Subcutaneous abdominal adipose tissue (tissue), 5 donors: Measurements from ENCODE around the gene DNAH1.
A peak's percentile ranks its signal among the peaks of the same experiment; 100 is the strongest.

Experiments used
- H3K27ac ChIP-seq: one replicate; pipeline ENCODE4 v1.7.0; 2013; ENCODE audit warnings: low read depth, mild to moderate bottlenecking, inconsistent platforms, low read length, moderate library complexity
- H3K27me3 ChIP-seq, 5 donors: one replicate each; pipeline ENCODE4 v1.7.0; 2013; ENCODE audit warnings: low read length in 5 of 5, inconsistent platforms in 1 of 5; ENCODE audit not compliant: control insufficient read depth in 5 of 5, insufficient read depth in 4 of 5
- H3K36me3 ChIP-seq, 5 donors: one replicate each; pipeline ENCODE4 v1.7.0; 2013; ENCODE audit warnings: low read length in 5 of 5; ENCODE audit not compliant: control insufficient read depth in 5 of 5, insufficient read depth in 5 of 5
- H3K4me1 ChIP-seq, 5 donors: one replicate each; pipeline ENCODE4 v1.7.0; 2013; ENCODE audit warnings: low read length in 5 of 5, mild to moderate bottlenecking in 3 of 5, moderate library complexity in 1 of 5; ENCODE audit not compliant: control insufficient read depth in 5 of 5, insufficient read depth in 5 of 5
- H3K4me3 ChIP-seq, 5 donors: one replicate each; pipeline ENCODE4 v1.7.0; 2013; ENCODE audit warnings: low read length in 5 of 5, low read depth in 1 of 5
- H3K9ac ChIP-seq, 5 donors: one replicate each; pipeline ENCODE4 v1.7.0; 2013; ENCODE audit warnings: low read length in 5 of 5, mild to moderate bottlenecking in 4 of 5, moderate library complexity in 3 of 5
- H3K9me3 ChIP-seq, 5 donors: one replicate each; pipeline ENCODE4 v1.7.0; 2013; ENCODE audit warnings: low read length in 5 of 5; ENCODE audit not compliant: control insufficient read depth in 5 of 5
- donor health status: healthy.
- donor health status: healthy.
- donor health status: healthy.
- donor health status: healthy.
- donor health status: healthy.

The DNAH1 gene

DNA sequence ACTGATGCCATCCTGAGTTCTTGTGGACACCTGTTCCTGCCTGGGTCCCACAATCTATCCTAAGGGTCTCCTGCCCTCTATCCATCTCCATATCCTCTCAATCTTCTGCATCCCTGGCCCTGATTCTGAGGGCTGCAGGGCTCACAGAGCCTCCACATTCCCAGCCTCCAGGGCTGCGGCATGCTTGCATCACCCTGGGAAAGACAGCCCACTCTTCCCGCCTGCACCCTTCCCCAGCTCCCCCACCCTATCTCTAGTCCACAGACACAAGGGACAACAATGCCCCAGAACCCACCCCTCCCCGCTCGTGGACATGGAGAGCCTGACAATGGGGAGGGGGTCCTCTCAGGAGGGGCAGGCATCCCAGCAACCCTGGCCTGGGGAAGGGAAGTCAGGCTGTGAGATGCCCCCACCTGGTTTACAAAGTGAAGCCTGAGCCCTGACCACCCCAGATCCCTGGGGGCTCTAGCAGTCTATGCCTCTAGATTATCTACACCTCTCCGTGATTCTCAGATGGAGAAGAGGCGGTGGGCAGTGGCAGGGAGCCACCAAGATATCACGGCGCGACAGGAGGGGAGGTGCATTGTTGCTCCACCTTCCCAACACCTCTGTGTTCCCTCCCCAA lies 118.5 kb downstream of the DNAH1 start:
- peaks cover 30 to 100% (median 94%) of the 10 kb centered on the region in 5 donors for H3K4me1 ChIP-seq
- no peaks in the 10 kb centered on the region for H3K27me3 ChIP-seq
- H3K4me3 ChIP-seq: peak overlapping the region in 4 of 5 donors; percentile 6 to 16 (median 14)
- peak overlapping the region; percentile 82 for H3K27ac ChIP-seq
- H3K36me3 ChIP-seq: peaks cover 0 to 37% (median 29%) of the 10 kb centered on the region in 5 donors
- H3K9ac ChIP-seq: peak overlapping the region in 2 of 5 donors; percentile 1 to 12
- no peaks in the 10 kb centered on the region for H3K9me3 ChIP-seq

GRCh38 chr3:52435246-52436101 lies 119.4 kb downstream of the DNAH1 start:
- Histone ChIP-seq H3K4me3 (peak overlapping the region in 4 of 5 donors; percentile 7 to 17 (median 15)), H3K4me1 (peaks cover 30 to 100% (median 97%) of the 10 kb centered on the region in 5 donors), H3K27me3 (no peaks in the 10 kb centered on the region), H3K36me3 (peaks cover 0 to 46% (median 38%) of the 10 kb centered on the region in 5 donors), H3K27ac (peak overlapping the region; percentile 82), H3K9ac (no peak overlapping the region), H3K9me3 (no peaks in the 10 kb centered on the region)

DNA sequence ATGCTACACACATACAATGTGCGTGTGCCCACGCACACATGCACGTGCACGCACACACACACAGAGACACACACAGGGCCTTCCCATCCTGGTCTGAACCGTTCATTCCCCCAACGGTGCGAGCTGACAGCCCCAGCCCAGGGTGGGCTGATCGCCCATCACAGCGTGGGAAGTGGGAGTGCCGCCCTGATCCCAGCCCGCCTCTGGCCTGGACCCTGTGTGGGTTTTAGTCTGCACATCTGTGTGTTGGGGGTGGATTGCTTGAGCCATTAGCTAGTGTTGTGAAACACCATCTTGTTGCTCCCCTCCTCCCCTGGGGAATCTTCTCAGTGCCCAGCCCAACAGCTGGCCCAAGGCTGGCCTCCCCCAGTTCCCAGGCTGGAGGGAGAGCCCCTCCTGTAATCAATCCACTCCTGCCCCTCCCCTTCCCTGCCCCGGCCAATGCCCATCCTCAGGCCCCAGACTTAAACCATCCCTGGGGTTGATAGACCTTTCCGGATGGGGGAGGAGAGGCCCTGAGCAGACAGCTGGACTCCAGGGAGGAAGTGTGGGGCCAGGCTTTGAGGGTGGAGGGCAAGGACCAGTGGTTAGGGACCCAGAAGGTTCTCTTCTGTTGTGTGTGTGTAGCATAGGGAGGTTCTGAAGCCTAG lies 120.5 kb downstream of the DNAH1 start:
- Histone ChIP-seq H3K4me1 (peaks cover 29 to 100% (median 98%) of the 10 kb centered on the region in 5 donors), H3K36me3 (peaks cover 0 to 58% (median 49%) of the 10 kb centered on the region in 5 donors), H3K4me3 (peak overlapping the region in 2 of 5 donors; percentile 6 to 23), H3K27me3 (no peaks in the 10 kb centered on the region), H3K9ac (peak overlapping the region in 3 of 5 donors; percentile 16 to 49 (median 28)), H3K9me3 (no peaks in the 10 kb centered on the region), H3K27ac (peak overlapping the region; percentile 82)

DNA sequence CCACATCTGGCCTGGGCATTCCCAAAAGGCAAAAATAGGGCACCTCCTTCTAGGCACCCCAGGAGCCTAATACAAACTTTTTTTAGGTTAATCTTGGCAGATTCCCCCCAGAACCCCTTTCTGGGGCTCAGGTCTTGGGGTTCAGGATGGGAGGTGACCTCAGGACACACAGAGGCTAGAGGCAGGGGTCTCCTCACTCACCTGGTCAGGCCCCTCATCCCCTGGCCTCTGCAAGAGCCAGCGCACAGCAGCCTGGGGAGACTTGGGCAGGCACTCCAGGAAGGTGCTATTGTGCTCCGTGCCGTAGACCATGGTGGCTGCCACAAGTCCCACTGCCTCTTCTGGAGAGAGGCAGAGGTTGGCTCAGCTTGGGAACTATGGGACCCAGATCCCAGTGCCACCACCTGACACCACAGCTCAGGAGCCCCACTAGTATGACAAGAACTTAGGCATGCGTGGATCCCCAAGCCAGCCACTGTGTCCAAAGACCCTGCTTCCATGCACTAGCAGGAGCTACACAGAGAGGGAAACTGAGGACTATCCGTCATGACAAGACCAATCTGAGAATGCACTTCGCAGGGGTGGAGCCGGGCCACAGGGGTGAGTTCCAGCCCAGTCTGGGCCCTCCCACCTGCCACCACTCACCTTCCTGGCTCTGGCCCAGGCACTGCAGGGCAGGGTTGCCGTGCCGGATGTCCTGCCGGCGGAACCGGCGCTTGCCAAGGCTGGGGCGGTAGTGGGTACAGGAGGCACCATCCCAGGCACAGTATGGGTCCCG lies 121.4 kb downstream of the DNAH1 start:
- no peaks in the 10 kb centered on the region for H3K27me3 ChIP-seq
- peaks cover 0 to 66% (median 51%) of the 10 kb centered on the region in 5 donors for H3K36me3 ChIP-seq
- H3K9me3 ChIP-seq: no peaks in the 10 kb centered on the region
- peak overlapping the region; percentile 82 for H3K27ac ChIP-seq
- peak overlapping the region in 1 of 5 donors; percentile 1 for H3K4me3 ChIP-seq
- H3K9ac ChIP-seq: peak overlapping the region in 3 of 5 donors; percentile 16 to 49 (median 28)
- H3K4me1 ChIP-seq: peaks cover 25 to 100% (median 98%) of the 10 kb centered on the region in 5 donors

DNA sequence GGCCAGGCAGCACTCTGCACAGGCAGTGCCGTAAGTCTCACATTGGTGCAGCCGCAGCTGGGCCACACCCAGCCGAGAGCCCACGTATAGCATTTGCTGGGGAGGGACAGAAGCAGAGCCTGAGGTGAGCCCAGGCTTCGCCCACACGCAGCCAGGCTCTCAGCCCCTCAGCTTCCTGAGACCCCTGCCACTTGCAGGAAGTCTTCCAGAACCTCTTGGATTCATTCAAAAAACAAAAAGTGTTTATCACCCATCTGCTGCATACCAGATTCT lies 121.9 kb downstream of the DNAH1 start:
- H3K9me3 ChIP-seq: no peaks in the 10 kb centered on the region
- peak overlapping the region in 1 of 5 donors; percentile 3 for H3K4me3 ChIP-seq
- no peaks in the 10 kb centered on the region for H3K27me3 ChIP-seq
- peaks cover 0 to 70% (median 51%) of the 10 kb centered on the region in 5 donors for H3K36me3 ChIP-seq
- H3K9ac ChIP-seq: peak overlapping the region in 1 of 5 donors; percentile 33
- peaks cover 27 to 100% (median 98%) of the 10 kb centered on the region in 5 donors for H3K4me1 ChIP-seq
- H3K27ac ChIP-seq: peak overlapping the region; percentile 82

- H3K4me3 ChIP-seq: peak overlapping the region in 1 of 5 donors; percentile 3
- peak overlapping the region in 1 of 5 donors; percentile 33 for H3K9ac ChIP-seq
- peaks cover 0 to 70% (median 51%) of the 10 kb centered on the region in 5 donors for H3K36me3 ChIP-seq
- peak overlapping the region; percentile 29 for H3K27ac ChIP-seq
- no peaks in the 10 kb centered on the region for H3K27me3 ChIP-seq
- H3K9me3 ChIP-seq: no peaks in the 10 kb centered on the region
- peaks cover 22 to 100% (median 98%) of the 10 kb centered on the region in 5 donors for H3K4me1 ChIP-seq
Measured at GRCh38 chr3:52438579-52439425, 122.7 kb downstream of the DNAH1 start.

DNA sequence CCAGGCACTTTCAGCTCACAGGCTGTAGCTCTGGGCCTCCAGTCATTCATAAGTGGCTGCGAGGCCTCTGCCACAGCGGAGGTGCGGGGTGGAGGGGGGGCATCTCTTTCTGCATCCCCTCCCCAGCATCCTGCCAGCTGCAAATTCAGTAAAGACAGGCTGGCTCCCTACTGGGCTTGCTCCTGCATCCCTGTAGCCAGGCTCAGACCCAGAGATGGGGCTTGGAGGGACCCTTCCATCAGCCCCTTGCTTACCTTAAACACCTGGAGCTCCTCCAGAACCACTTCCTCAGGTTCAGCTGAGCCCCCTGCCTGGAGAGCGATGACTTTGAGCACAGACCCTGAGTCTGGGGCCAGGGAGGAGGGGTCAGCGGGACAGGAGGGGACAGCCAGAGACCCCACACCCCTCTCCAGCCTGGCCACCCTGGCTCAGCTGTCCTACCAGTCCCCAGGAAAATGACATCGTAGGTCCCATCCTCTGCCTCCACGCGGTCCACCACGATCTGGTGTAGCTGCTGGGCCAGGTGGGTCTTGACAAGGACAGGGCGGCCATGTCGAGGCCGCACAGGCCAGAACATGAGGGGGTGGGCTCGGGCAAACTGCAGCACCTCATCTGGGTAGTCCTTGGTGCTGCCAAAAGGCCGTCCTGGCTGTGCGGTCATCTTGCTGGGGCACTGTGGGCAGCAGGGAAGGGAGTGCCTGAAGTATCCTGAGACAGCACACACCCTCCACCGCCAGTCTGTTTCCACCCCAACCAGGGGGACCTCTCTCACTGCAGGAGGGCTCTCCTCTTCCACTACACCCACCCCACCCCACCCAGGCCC lies 123.5 kb downstream of the DNAH1 start:
- peaks cover 22 to 100% (median 97%) of the 10 kb centered on the region in 5 donors for H3K4me1 ChIP-seq

GRCh38 chr3:52440249-52440551 lies 124.1 kb downstream of the DNAH1 start:
- Histone ChIP-seq H3K9me3 (no peaks in the 10 kb centered on the region), H3K4me3 (peak overlapping the region in 3 of 5 donors; percentile 7 to 91 (median 22)), H3K27ac (peak overlapping the region; percentile 42), H3K9ac (peak overlapping the region in 1 of 5 donors; percentile 2), H3K27me3 (no peaks in the 10 kb centered on the region), H3K4me1 (peaks cover 21 to 100% (median 97%) of the 10 kb centered on the region in 5 donors), H3K36me3 (peaks cover 0 to 65% (median 51%) of the 10 kb centered on the region in 5 donors)

More for the DNA sequence above, 123.5 kb downstream of the DNAH1 start:
- Histone ChIP-seq H3K36me3 (peaks cover 0 to 69% (median 51%) of the 10 kb centered on the region in 5 donors), H3K27ac (peak overlapping the region; percentile 42), H3K9ac (peak overlapping the region in 1 of 5 donors; percentile 2), H3K27me3 (no peaks in the 10 kb centered on the region), H3K4me3 (no peak overlapping the region), H3K9me3 (no peaks in the 10 kb centered on the region)
